Liver (tissue), 2 donors: Measurements from ENCODE around the gene GALK2.

Experiments used
- REST ChIP-seq: IDR thresholded peaks from 2 replicates; pipeline ENCODE4 v1.6.1; 2016; ENCODE audit warnings: antibody characterized with exemption, mild to moderate bottlenecking
- TAF1 ChIP-seq: conservative IDR thresholded peaks from 2 replicates; pipeline ENCODE4 v1.6.1; 2016; ENCODE audit warnings: antibody characterized with exemption, mild to moderate bottlenecking
- donor health status: healthy.

- no peak for TF ChIP-seq TAF1
- no peak for TF ChIP-seq REST
These were observed 38.6 kb upstream of the GALK2 start for GRCh38 chr15:49131403-49131802.
